DND-41 (cell line): ENCODE measurements around the gene AHRR.

Experiments used
- CTCF ChIP-seq: IDR thresholded peaks from 2 replicates; pipeline ENCODE4 v1.5.1; 2012; ENCODE audit warnings: borderline replicate concordance, low read length, moderate library complexity, mild to moderate bottlenecking; ENCODE audit not compliant: poor library complexity, severe bottlenecking; ENCODE audit errors: extremely low read depth
- EZH2 ChIP-seq: IDR thresholded peaks from 3 replicates; pipeline ENCODE4 v1.6.1; 2012; ENCODE audit warnings: borderline replicate concordance, low read depth, mild to moderate bottlenecking, moderate library complexity, low read length, inconsistent platforms; ENCODE audit not compliant: severe bottlenecking

DNA sequence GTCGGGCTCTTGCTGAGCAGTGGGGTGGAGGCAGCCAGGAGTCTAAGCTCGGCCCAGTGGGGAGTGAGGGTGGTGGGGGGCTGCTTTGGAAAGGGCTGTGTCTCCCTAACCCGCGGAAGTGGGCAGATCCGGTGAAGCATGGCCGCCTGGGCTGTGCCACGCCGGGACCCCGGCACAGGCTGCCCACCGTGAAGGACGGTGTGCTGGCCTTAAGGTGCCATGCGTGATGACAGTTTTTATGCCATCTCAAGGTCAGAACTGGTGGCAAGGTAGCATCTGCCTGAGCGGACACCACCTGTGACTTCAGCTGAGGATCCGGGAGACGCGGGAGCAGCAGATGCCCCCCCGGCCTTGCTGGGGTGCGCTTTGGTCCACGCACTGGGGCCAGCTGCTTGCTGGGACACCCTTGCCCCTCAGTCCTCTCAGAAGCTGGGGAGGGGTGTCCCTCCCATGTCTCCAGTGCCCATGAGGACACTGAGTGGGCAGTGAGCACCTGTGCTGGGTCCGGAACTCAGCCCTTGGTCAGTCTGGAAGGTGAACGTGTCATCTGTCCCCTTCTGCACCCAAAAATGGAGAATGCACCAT lies 53.9 kb downstream of the AHRR start:
- TF ChIP-seq CTCF: no peak
- no peak for TF ChIP-seq EZH2
